Germinal center (tissue), 1 donor: ENCODE results near the gene MTRF1L.

ENCODE experiments used
- DNase-seq: peaks from one replicate; pipeline ENCODE4 v3.0.0; 2012; ENCODE audit warnings: mixed read lengths, low spot score

The MTRF1L gene

DNA sequence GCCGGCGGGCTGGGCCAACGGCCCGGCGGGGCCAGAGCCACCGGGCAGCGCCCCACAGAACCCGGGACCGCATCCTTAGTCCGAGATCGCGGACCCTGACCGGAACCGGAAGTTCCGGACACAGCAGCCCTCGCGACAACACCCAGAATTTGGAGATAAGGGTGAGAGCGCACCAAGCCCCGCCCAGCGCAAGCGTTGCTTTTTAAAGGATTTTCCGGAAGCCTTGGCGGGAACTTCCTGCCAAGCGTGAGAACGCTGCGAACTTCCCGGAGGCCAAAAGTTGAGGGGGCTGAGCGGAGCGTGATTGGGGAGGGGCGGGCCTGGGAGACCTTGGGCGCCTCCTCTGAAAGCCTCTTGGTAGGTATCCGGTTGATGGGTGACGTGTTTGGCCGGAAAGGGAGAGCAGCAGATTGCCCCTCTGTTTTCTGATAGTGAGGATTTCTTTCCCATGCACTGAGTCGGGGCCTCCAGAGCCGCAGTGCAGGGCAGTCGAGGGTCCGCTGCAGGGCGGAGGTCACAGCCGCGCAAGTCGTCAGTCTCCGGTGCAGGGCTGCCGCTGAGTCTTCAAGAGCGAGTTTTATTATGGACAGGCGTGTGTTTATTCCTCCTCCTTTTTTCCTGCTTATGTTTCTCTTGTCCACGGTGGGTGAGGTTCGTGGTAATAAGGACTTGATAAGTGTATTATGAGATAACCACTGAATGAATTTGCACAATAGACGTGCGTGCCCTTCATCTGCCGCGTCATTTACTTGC lies at the start of gene MTRF1L:
TSS of gene MTRF1L (minus strand) at position 97 of the 753 bp plus-strand sequence. CDS start at position 73, 24 bp downstream.
- peak; percentile 89 for DNase-seq

- no peak for DNase-seq
Measured at GRCh38 chr6:153051801-153052200, 49.3 kb upstream of the MTRF1L start.

- no peak for DNase-seq
Measured at GRCh38 chr6:153048631-153049030, 46.1 kb upstream of the MTRF1L start.

DNA sequence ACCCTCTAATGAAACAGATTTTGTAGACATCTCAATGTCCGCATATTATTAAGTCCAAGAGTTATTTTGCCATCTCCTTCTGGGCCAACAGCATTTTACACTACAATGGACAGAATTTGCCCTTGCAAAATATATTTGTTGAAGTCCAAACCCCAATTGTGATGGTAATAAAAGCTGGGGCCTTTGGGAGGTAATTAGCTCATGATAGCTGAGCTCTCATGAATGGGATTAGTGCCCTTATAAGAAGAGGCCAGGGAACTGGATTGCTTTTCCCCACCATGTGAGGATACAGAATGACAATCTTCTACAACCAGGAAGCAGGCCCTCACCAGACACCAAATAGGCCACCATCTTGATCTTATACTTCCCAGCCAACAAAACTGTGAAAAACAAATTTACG lies 44.9 kb upstream of the MTRF1L start:
- DNase-seq, result no peak

DNA sequence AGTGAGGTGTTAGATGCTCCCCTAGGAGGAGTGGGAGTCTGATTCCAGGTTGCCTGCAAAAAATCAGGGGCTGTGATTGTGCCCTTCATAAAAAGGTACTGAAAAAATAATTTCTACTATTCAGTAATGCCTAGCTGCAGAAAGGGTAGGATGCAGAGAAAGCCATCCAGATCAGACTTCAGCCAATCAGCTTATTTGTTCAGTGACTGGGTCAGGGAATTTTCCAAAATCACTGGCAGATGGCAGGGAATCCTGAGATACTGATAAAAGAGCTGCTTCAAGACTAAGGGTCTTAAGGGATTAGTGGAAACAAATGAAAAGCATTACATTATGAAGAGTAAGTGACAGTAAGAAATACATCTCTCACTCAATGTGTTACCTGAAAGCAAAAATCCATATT lies 42.8 kb upstream of the MTRF1L start:
- no peak for DNase-seq

DNA sequence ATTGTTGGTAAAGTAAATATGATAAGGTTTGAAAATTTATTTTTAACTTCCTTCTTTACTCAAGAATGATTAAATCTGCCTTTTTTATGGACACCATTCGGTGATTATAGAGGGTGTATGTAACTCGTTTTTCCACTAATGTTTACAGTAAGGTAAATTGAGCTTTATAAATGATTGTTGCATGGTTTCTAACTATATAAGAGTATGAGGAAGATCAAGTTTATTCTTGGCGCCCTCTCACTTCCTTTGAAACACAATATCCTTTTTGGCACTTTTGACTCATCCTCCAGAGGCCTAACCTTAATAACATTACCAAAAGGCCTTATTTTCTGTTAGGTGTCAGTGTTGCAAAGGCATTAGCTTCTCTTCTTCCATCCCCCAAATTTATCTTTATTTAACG lies 41.8 kb upstream of the MTRF1L start:
- no peak for DNase-seq

GRCh38 chr6:153043719-153044118 lies 41.2 kb upstream of the MTRF1L start:
- no peak for DNase-seq

- DNase-seq, result no peak
Measured at GRCh38 chr6:153038378-153039057, 36.0 kb upstream of the MTRF1L start.

DNA sequence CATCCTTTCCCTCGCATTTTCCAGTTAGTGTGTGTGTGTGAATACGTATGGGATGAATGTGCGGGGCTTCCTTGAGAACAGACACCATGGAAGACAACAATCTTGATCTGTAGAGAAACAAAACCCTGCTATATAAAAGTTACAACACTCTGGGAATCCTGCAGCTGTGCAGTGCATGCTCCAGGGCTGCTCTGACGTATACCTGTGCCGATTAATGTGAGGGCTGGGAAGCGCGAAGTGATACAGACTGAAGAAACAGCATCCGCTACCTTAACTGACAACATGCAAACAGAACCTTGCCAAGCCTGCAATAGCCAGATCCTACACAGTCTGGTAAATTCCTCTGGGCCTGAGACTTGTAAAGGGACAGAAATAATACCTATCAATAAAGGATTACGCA lies 31.6 kb upstream of the MTRF1L start:
- no peak for DNase-seq

- no peak for DNase-seq
Measured at GRCh38 chr6:153032255-153032882, 29.9 kb upstream of the MTRF1L start.

- no peak for DNase-seq
Measured at GRCh38 chr6:153031335-153031955, 28.9 kb upstream of the MTRF1L start.

GRCh38 chr6:153028963-153029362 lies 26.5 kb upstream of the MTRF1L start:
- no peak for DNase-seq

GRCh38 chr6:153028286-153028685 lies 25.8 kb upstream of the MTRF1L start:
- DNase-seq, result no peak

- no peak for DNase-seq
Measured at GRCh38 chr6:153027480-153027879, 25.0 kb upstream of the MTRF1L start.

DNA sequence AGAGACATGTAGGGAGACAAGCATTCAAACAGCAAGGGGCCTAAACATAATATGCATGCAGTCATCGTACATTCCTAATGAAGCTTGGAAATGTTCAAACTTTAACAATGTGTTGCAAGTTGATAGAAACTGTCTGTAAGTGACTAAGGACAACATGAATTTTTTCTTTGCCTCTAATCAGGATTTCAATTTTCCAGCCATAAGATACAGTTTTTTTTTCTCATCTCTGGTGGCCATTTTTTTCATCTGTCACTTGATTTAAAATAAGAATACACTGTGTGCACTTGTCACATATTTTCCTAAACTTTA lies 22.2 kb upstream of the MTRF1L start:
- DNase-seq, result no peak

GRCh38 chr6:153023977-153024708 lies 21.6 kb upstream of the MTRF1L start:
- DNase-seq, result peak; percentile 53

GRCh38 chr6:153018355-153018754 lies 15.8 kb upstream of the MTRF1L start:
- no peak for DNase-seq

- no peak for DNase-seq
Measured at GRCh38 chr6:153016846-153017245, 14.3 kb upstream of the MTRF1L start.

- DNase-seq, result no peak
Measured at GRCh38 chr6:153015094-153015640, 12.7 kb upstream of the MTRF1L start.

GRCh38 chr6:153013438-153013837 lies 10.9 kb upstream of the MTRF1L start:
- DNase-seq, result no peak

- DNase-seq, result no peak
Measured at GRCh38 chr6:153012856-153013255, 10.3 kb upstream of the MTRF1L start.

- no peak for DNase-seq
Measured at GRCh38 chr6:153003366-153003690, 819 bp upstream of the MTRF1L start.
